Sigmoid colon (tissue), 4 donors: ENCODE measurements around the gene AHNAK.

Experiments
- CTCF ChIP-seq, 4 experiments: fragments of 450-650 bp in 3 of 4; fragments of 200-600 bp in 1 of 4; IDR thresholded peaks; one replicate each; pipeline ENCODE4 v1.5.1; 2016 to 2019; ENCODE audit warnings: antibody characterized with exemption in 4 of 4, mild to moderate bottlenecking in 3 of 4, moderate library complexity in 2 of 4
- EP300 ChIP-seq, 4 donors: sonication (generic); formaldehyde crosslinking; IDR thresholded peaks; one replicate each; pipeline ENCODE4 v1.6.1; 2017; ENCODE audit warnings: antibody characterized with exemption in 4 of 4
- POLR2A ChIP-seq, 2 donors: fragments of 450-650 bp; IDR thresholded peaks; one replicate each; pipeline ENCODE4 v1.6.1; 2016; ENCODE audit warnings: antibody characterized with exemption in 2 of 2, mild to moderate bottlenecking in 2 of 2, moderate library complexity in 2 of 2
- POLR2AphosphoS5 ChIP-seq, 4 donors: sonication (generic); formaldehyde crosslinking; IDR thresholded peaks; one replicate each; pipeline ENCODE4 v1.6.1; 2017; ENCODE audit warnings: antibody characterized with exemption in 4 of 4

- TF ChIP-seq EP300 (IDR thresholded peaks at IDR 0.05) (no peak), CTCF (IDR thresholded peaks at IDR 0.05) (no peak), POLR2A (IDR thresholded peaks at IDR 0.05) (no peak), POLR2AphosphoS5 (IDR thresholded peaks at IDR 0.05) (no peak)
Measured at GRCh38 chr11:62543680-62544444, 2.7 kb downstream of the AHNAK start.
